ENCODE data around the gene GRM2.
"Not testable (repeated sequence)": the region's sequence is repeated elsewhere in the genome, so short reads cannot be mapped to it uniquely, and the experiment has no call there.

GRM2 gene

DNA sequence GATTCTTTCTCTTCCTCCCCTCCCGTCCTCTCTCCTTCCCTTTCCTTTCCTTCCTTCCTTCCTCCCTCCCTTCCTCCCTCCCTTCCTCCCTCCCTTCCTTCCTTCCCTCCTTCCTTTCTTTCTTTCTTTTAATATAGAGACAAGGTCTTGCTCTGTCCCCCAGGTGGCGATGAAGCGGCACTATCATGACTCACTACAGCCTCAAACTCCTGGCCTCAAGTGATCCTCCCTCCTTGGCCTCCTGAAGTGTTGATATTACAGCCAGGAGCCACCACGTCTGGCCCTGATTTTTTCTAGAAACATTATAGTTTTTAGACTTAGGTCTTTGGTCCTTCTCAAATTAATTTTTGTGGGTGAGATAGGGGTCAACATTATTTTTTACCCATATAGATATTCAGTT lies 15.5 kb downstream of the GRM2 start:
- DNase-seq (ENCODE audit: low read depth) = no peak

DNA sequence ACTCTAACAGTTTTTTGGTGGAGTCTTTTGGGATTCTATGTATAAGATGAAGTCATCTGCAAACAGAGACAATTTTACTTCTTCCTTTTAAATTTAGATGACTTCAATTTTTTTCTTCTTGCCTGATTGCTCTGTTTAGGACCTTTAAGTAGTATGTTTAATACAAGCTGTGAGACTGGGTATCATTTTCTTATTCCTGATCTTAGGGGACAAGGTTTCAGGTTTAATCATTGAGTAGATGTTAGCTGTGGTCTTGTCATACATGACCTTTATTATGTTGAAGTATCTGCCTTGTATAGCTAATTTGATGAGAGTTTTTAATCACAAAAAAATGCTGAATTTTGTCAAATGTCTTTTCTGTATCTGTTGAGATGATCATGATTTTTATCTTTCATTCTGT lies 20.6 kb downstream of the GRM2 start:
- DNase-seq (ENCODE audit: low read depth) = no peak

DNA sequence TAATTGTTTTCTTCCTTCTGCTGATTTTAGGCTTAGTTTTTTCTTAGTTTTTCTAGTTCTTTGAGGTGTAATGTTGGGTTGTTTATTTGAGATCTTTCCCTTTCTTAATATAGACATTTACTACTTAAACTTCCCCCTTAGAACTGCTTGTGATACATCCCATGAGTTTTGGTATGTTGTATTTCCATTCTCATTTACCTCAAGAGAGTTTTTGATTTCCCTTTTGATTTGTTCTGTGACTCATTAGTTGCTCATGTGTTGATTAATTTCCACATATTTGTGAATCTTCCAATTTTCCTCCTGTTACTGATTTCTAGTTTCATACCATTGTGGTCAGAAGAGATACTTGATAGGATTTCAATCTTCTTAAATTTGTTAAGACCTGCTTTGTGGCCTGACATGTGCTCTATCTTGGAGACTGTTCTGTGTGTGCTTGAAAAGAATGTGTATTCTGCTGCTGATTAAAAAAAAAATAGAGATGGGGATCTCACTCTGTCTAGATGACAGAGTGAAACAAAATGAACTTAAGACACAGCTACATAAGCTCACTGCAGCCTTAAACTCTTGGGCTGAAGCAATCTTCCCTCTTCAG lies 22.3 kb downstream of the GRM2 start:
- no peak for DNase-seq (ENCODE audit: low read depth)

DNA sequence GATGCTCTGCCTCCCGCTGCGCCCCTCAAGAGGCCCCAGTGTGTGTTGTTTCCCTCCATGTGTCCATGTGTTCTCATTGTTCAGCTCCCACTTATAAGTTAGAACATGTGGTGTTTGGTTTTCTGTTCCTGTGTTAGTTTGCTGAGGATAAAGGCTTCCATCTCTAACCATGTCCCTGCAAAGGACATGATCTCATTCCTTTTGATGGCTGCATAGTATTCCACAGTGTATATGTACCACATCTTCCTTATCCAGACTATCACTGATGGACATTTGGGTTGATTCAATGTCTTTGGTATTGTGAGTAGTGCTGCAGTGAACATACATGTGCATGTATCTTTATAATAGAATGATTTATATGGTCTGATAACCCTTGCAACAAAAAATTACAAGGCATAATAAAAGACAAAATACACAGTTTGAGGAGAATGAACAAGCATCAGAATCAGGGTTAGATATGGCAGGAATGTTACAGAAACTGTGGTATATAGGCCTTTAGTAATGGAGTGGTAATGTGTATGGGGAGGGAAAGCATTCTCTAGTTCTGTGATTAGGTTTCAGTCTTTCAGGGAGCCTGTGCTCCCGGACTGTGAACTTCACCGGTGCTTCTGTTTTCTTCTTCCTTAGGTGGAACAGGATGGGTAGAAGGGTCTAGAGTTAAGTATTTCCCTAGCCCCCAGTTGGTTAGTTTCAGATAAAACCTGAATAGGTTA lies 27.1 kb downstream of the GRM2 start:
- DNase-seq (ENCODE audit: low read depth) = no peak

DNA sequence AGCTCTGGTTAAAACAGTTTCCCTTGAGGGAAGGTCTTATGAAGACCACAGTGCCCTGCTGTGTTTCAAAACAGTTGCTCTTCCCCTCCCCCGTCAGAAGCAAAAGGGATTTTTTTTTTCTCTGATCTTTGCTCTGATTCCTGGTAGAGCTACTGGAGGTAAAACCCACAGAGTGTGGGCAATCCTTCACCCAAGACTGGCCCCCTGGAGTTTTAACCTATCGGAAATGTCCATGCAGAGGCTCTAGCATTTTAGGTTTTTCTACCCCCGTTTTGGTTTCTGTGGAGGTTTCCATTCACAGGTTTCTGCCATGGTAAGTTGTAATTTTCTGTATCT lies 27.7 kb downstream of the GRM2 start:
- DNase-seq (ENCODE audit: low read depth) = no peak

DNA sequence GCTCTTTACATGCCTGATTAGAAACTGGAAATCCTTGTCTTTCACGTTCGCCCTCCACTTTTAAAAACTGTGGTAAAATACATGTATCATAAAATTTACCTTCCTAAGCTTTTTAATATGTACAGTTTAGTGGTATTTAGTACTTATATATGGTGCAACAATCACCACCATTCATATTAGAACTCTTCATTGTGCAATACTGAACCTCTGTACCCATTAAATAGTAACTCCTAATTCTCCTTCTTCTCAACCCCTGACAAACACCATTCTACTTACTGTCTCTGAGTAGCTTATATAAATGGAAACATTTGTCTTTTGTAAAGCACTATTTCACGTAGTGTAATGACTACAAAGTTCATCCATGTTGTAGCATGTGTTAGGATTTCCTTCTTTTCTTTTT lies 28.2 kb downstream of the GRM2 start:
- DNase-seq (ENCODE audit: low read depth) = no peak

DNA sequence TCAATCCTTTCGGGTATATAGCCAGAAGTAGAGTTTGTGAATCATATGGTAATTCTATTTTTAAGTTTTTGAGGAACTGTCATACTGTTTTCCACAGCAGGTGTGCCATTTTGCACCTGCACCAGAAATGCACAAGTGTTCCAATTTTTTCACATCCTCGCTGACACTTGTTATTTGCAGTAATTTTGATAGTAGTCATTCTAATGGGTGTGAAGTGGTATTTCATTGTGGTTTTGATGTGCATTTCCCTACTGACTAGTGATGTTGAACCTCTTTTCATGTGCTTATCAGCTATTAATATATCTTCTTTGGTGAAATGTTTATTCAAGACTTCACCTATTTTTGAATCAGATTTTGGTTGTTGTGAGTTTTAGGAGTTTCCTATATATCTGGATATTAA lies 29.1 kb downstream of the GRM2 start:
- no peak for DNase-seq (ENCODE audit: low read depth)

DNA sequence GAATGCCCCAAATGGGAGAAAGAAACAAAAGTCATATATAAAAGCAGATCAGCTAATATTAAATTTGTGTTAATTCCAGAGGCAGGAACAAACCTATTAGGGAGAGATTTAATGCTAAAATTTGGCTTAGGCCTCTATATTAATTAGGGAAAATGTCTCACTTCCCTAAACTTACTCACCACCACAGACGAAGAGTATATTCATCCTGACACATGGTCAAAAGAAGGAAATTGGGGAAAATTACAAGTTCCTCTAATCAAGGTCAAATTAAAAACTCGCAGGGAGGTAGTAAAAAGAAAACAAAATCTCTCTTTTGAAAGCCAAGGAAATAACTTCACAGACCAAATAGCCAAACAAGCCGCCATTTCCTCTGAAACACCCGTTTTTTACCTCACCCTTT lies 32.2 kb downstream of the GRM2 start:
- DNase-seq (ENCODE audit: low read depth) = no peak

DNA sequence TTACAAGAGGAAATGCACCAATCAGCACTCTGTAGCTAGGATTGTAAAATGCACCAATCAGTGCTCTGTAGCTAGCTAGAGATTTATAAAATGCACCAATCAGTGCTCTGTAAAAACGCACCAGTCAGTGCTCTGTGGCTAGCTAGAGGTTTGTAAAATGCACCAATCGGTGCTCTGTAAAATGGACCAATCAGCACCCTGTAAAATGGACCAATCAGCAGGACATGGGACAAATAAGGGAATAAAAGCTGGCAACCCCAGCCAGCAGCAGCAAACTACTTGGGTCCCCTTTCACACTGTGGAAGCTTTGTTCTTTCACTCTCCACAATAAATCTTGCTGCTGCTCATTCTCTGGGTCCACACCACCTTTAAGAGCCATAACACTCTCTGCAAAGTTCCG lies 35.5 kb downstream of the GRM2 start:
- not testable (repeated sequence) for DNase-seq (ENCODE audit: low read depth)

DNA sequence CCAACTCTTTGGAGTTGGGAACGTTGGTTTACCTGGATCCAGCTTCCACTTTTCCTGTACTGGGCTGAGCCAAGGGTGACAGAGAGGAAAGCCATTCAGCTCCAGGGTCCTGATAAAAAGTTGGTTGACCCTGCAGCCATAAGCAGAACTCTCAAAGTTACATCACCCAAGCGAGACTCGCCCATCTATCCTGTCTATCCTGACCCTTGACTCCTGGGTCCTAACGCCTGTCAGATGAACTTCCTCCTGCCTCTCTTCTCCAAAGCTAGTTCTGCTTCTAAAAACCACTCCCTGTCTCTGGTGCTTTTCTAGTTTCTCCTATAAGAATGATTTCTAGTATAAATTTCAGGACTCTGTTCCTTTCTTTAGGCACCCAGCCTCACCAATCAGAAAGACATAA lies 36.1 kb downstream of the GRM2 start:
- DNase-seq (ENCODE audit: low read depth) = not testable (repeated sequence)

DNA sequence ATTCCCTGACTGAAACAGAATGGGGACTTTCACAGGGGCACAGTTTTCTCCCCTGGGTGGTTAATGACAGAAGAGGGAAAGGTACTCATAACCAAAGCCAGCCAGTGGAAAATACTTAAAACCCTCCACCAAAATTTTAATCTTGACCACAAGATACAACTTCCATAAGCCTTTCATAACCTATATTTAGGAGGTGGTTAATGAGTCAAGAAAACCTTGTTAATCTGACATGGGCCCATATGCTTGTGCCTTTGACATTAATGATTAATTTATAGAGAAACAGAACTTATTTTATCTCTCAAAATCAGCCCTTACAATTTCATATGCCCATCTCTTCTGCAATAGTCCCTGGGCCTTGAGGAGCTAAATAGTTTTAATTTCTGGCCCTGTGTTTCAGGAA lies 41.0 kb downstream of the GRM2 start:
- no peak for DNase-seq (ENCODE audit: low read depth)

DNA sequence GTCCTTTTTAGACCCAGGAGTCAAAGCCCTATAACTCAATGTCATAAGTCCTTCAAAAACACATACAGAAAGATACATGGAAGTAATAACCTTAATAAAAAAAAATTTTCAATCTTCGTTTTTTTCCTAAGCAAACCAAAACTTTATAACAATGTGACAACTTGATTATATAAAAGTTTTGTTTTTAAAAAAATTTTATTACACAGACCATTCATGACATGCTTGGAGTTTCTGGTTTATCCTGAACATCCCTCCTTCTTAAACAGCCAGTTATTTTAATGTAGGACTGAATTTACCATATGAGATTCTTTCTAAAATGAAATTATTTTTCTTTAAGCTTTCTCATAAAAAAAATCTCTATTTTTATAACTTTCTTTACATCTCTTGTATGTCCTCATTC lies 41.5 kb downstream of the GRM2 start:
- no peak for DNase-seq (ENCODE audit: low read depth)

DNA sequence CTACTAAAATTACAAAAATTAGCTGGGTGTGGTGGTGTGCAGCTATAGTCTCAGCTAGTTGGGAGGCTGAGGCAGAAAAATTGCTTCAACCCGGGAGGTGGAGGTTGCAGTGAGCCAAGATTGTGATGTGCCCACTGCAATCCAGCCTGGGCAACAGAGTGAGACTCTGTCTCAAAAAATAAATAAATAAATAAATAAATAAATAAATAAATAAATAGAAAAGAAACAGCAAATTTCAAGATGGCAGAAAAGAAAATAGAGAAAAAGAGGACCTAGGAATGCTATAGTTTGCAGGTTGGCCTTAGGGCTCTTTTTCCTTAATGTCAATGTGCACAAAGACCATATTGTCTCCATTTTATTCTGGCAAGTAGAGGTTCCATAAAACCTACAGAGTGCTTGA lies 44.0 kb downstream of the GRM2 start:
- no peak for DNase-seq (ENCODE audit: low read depth)

DNA sequence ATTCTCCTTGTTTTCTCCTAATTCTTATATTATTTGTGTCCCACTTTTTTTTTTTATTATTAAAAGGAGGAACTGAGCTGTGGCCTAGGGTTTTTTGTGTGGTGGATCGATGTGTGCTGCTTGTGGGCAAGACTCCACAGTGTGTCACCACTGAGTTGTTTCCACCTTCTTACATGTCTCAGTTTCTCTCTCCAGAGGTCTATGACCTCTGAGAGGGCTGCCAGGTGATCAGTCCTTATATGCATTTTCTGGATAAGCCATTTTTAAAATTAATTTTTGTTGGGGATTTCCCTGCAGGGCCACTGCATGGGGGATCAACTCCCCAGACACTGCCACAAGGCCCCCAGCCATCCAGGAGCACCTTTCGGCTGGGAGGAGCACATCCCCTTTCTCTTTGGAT lies 44.4 kb downstream of the GRM2 start:
- no peak for DNase-seq (ENCODE audit: low read depth)

DNA sequence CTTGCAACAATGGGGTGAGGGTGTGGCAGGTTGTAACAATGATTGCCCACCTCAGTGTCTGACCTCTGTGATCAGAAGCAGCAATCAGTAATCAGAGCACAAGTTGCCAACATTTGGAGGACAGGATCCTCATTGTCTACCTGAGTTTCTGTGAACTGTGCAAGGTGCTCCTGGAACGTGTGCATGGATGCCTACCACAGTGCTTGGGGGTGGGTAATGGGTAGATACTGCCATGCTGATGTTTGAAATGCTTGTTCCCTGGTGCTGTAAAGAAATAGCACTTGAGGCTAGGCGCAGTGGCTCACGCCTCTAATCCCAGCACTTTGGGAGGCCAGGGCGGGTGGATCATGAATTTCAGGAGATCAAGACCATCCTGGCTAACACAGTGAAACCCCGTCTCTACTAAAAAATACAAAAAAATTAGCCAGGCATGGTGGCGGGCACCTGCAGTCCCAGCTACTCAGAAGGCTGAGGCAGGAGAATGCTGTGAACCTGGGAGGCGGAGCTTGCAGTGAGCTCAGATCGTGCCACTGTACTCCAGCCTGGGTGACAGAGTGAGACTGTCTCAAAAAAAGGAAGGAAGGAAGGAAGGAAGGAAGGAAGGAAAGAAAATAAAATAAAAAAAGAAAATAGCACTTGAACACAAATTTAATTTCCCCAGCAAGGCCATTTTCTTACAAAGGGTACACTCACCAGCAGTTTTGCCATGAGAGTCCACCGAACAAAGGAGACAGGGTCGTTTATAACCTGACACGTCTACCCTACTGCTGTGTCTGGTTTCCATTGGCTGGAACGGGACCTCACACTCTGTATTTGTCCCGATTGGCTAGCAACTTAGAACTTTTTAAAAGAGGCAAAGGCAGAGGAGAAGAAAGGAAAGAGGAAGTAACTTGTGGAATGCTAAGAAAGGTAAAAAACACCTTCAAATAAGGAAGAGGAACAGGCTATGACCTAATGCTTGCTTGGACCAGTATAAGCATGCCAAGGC lies 47.2 kb downstream of the GRM2 start:
- DNase-seq (ENCODE audit: low read depth) = not testable (repeated sequence)

DNA sequence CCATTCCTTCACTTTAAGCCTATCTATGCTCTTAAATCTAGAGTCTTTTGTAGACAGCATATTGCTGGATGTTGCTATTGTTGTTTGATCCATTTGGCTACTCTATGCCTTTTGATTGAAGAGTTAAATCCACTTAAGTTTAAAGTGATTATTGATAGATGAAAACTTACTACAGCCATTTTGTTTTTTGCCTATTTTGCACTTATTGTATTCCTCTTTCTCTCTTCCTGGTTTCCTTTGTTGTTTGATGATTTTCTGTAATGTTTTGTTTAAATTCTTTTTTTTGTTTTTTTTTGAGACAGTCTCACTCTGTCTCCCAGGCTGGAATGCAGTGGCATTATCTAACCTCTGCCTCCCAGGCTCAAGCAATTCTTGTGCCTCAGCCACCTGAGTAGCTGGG lies 52.3 kb downstream of the GRM2 start:
- DNase-seq (ENCODE audit: low read depth) = no peak

Measured in activated T-cell treated with anti-CD3 and anti-CD28 coated beads for 24 hours (primary cell).